ENCODE data around the gene OR10T2. TPM values are rescaled to one million over a fixed set of nuclear protein-coding genes. Genes with fewer than 3 reads are reported as not detected.

OR10T2 gene
- total RNA-seq, 2 experiments from 2014 or later, result not detected

Other genes with a start within 250 kb of the OR10T2 start
- gene CD1D, start 218.6 kb downstream of the OR10T2 start, total RNA-seq, result not detected
- under 1 TPM in 1 of 2 experiments, not detected in 1; 0.17 TPM for gene CD1A, start 145.0 kb downstream of the OR10T2 start, total RNA-seq
- gene CD1C, start 109.5 kb downstream of the OR10T2 start, total RNA-seq, result not detected
- gene CD1B, start 67.9 kb downstream of the OR10T2 start, total RNA-seq, result not detected
- gene CD1E, start 45.6 kb downstream of the OR10T2 start, total RNA-seq, result not detected
- not detected for gene OR10K2, start 26.8 kb upstream of the OR10T2 start, total RNA-seq
- gene OR10K1, start 62.4 kb upstream of the OR10T2 start, total RNA-seq, result not detected
- gene OR10R2, start 72.8 kb upstream of the OR10T2 start, total RNA-seq, result not detected
- gene OR6Y1, start 154.9 kb upstream of the OR10T2 start, total RNA-seq, result not detected
- not detected for gene OR6P1, start 171.1 kb upstream of the OR10T2 start, total RNA-seq
- not detected for gene OR10X1, start 180.4 kb upstream of the OR10T2 start, total RNA-seq
- not detected for gene OR10Z1, start 205.8 kb upstream of the OR10T2 start, total RNA-seq